OCI-M2 (cell line): Measurements from ENCODE around the gene GRIK4.

Experiments used
- DNase-seq: peaks from one replicate; lab custom pipeline; 2025; ENCODE audit not compliant: unreplicated experiment; lab: John Stamatoyannopoulos, UW

Gene GRIK4

DNA sequence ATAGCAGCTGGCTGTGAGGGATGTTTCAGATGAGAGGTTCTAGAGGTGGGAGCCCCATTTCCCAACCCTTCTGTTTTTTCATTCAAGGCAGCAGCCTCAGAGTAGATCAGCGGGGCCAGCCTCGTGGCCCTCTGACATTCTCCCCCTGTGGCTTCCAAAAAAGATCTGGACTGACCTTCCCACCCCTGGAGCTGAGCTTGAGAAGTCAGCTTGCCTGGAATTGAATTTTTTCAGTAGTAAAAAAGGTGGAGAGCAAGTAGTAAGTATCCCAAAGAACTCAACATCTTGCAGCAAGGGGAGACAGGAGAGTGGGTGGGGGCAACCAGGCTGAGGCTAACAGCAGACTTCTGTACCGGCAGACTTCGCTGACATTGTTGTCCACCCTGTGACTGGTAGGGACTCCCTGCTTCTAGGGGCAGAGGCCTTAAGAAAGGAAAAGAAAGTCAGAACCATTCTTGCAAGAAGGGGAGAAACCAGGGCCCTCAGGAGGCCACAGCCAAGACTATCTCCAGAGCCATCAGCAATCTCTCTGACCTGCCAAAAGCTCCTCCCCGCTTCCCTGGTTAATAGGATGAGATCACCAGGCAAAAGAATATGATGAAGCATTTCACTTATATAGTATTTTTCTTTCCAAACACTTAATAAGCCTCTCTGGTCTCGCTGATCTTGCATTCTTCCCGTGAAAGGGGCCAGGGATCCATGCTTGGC is 2.0 kb upstream of the GRIK4 start:
- no peak for DNase-seq

DNA sequence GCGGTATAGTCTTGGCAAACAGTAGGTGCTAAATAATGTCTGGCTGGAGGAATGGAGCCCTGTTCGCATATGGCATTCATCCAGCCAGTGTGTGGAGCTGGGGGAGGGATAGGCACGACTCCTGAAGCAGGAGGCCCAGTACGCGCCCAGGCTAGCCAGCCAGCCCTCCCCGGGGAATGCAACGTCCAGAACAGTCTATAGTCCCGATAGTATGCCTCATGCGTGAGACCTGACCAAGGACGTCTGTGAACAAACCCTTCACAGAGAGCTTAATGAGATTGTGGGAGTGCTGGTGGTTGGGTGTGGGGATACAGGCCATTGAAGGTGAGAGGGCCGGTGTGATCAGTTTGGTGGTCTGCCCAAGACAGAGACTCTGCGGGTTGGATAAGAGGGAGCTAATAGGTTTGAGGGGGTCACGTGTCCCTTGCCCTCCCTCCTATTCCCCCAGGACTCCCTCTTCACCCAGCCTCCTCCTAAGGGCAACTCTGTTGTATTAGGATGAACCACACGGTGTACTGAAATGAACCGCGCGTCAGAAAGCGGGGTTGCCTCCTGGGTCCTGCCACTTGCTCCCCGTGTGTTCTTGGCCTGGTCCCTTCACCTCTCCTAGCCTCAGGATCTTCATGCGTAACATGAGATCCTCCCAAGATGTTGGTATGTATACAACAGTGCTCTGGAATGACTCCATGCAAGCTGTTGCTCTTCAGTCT is 987 bp upstream of the GRIK4 start:
- no peak for DNase-seq

DNA sequence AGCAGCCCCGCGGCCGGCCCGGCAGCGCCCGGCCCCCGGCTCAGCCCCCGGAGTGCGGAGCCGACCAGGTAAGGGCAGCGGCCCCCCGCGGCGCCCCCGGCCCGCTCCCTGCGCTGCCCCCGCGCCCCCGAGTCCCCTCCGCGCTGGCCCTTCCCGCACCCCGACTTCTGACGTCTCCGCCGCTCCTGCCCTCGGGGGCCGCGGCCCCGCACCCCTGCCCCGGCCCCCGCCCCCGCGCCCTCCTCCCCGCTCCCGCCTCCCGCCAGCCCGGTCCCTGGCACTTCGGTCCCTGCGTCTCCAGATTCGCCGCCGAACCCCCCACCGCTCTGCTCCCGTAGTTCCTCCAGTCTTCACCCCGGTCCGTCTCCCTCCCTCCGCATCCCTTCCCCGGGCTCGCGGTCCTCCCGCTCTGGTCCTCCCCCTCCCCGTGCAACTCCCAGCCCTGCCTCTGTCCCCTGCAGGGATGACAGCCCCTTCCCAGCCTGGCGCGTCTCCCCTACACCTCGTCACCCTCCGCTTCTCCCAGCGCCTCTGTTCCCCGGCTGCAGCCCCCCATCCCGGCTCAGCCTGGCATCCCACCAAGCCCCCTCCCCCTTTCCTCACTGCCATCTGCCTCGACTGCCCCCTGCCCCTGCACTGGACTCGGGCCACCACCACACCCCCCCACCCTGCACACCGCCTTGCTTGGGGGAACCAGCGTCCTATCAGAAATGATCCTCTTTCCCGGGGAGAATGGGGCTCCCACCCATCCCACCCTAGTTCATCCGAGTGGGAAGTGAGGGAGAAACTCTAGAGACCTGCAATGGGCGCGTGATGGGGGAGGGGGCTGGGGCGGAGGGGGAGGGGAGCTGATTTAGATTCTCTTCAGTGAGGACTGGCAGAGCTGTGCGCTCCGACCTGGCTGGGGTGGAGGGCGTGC is 531 bp downstream of the GRIK4 start:
- no peak for DNase-seq

DNA sequence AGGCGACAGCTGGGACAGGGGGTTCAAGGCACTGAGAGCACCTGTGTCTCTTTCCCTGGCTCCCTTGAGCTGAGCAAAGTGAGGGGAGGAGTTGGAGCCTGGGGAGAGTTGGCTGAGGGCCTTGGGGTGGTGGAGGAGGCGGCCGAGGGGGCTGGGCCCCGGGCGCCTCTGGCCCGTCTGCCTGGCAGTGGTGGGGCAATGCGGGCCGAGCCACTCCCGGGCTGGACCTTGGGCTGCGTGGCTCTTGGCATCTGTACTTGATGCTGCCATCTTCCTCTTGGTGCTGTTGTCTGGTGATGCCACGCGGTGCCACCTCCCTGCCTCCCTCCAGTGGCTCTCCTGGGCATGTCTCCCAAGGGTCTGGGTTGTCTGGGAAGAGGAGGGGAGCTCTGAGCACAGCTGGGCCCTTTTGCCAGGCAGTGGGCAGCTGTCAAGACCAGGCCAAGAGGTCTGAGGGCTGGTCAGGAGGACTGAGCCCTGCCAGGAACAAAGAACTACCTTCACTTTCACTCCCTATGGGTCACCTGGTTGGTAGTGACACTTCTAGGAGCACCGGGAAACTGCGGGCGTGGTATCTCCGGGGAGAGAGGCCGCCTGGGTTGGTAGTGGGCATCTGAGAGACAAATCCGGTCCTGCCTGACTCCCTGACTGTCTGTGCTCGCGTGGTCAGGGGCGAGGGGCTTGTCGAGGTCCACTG is 1.3 kb downstream of the GRIK4 start:
- no peak for DNase-seq

DNA sequence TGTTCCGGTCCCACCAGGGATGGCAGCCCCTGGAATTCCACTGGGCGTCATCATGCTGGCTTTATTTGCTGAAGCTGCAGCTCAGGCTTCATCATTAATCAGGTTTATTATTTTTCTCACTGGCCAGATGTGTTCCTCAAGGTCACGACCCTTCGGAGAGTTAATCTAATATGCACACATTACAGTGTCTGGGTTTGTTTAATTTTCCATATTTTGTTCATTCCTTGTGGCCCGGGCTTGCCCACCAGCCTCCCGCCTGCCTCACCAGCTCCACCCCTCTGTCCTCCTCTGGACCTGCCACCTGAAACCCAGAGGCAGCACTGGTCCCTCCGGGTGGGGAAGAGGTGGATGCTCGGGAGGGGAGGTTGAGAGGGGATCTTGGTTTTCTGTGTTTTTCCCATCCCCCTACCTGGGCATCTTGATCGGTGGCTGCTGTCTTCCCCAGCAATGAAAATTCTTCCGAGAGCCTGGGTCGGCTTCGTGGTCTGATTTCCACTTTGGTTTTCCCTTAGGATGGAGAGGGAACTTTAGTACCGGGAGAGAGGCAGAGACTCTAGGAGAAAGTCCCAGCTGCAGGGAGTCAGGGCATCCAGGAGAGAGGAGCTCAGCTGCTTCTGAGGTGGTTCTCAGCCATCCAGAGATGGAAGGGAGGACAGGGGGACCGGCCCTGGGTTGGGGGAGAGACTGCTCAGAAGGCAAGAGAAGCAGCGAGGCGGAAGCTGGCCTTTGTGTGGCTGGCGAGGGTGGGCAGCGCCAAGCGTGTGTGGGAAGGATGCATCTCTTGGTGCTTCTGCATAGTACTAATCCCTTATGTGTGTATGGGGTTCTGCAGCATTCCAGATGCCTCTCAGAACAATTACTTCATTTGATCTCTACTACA is 2.1 kb downstream of the GRIK4 start:
- DNase-seq: no peak

DNA sequence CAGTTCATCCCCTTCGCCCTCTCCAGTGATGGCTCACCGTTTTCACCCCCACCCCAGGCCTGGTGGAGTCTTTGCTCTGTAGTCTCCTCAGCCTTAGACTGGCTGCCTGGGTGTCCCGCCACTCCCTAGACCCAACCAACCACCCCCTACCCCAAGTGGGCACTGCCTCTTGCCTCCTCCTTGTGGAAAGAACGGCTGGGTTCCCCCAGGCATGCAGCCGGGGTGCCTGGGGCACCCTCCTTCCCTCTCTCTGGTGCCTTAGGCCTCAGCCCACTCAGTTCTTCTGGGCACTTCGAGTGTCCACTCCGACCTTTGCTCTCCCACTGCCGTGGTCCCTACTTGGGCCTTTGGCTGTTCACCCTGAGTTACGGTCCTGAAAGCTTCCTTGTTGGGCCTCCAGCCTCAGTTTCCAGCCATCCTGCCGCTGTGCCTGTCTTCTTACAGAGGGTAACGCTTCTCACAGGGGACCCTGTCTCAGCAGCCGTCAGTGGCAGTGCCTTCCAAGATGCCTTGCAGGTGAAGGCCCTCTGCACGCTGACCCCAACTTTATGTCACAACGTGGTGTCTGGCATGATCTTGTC is 3.1 kb downstream of the GRIK4 start:
- no peak for DNase-seq

DNA sequence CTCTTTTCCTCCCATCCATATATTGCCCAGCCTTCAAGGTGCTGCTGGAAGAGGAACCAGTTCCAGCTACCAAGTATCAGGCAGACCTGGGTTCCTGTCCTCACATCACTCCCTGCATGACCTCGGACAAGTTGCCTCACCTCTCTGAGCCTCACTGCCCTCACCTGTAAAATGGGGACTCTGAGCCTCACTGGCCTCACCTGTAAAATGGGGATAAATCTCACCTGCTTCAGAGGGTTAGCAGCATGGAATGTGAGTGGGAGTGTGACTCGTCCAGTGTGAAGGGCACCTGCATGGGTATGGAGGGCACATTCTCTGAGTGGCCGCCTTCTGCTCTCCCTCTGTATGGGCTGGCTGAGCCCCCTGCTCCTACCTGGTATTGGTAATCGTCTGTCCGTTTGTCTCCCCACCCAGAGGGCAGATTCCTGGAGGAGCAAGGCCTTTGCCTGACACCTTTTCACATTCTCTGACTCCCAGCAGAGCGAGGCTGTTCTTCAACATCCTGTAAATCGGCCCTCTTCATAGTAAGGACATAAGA is 3.7 kb downstream of the GRIK4 start:
- no peak for DNase-seq

DNA sequence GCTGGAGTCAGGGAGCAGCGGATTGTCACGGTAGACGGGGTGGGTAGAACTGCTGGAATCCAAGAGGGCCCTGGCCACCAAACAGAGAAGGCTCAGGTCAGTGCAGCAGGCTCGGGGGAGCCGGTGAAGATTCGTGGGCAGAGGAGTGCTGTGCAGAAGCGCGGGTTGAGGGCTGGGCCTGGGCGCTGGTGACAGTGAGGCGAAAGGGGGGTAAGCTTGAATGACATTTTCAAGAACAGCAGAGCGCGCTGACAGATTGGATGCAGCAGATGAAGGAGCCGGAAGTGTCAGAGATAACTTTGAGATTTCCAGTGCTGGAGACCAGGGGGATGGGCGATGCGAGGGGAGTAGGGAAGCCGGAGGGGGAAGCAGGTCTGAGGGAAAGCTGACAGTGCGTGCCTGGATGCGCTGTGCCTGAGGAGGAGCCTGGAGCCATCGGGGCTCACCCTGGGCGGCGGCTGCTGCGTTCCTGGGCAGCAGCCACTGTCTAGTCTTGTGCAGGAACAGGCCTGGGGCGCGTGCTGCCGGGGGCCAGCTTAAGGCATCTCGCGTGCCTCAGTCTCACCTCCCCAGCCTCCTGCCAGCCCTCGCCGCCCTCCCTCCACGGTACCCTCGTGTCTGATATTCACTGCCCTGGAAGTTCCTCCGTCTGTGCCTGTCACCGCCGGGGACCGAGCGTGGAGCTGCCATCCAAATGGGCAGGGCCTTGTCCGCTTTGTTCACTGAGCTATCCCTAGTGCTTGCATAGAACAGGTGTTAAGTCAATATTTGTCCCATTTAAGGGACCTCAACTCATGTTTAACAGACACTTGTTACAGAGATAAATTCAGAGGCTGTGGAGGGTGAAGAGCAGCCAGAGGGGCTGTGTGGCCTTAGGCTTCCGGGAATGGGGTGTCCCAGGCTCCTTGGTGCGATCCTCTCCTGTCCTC is 5.2 kb downstream of the GRIK4 start:
- no peak for DNase-seq

DNA sequence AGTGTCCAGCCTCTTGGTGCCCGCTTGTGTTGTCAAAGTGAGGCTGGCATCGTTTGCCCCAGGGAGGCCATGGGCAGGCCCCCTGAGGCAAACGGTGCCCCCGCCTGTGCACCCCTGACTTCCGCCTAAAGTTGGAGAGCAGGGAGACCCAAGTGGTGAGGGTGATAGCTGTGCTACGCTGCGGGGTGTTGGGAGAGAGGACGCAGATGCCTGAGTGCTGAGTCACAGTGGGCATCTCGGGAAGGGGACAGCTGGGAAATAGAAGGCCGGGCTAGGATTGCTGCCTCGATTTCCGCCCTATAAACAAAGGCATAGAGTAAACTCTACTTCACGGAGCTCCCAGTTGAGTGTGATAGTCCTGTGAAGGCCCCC is 5.8 kb downstream of the GRIK4 start:
- no peak for DNase-seq

DNA sequence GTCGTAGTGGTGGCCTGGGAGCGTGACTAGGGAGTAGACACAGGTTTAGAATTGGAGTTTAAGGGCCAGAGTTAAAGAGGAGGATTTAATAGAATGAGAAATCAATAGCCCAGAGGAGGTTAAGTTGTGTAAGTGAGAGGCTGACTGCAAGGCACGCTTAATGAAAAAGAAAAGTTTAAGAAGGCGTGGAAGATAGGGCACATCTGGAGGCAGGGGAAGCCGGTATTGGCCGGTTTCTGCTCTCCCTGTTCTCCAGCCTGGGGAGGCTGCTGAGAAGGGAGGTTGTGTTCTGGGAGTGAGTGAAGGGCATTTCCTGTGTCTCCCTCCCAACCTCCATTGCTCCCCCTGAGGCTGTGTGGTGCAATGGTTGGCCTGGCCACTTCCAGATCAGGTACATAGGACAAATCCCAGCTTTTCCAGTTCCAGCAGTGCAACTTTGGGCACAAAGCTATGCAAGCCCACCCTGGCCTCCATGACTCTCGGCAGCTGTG is 6.3 kb downstream of the GRIK4 start:
- DNase-seq: no peak

DNA sequence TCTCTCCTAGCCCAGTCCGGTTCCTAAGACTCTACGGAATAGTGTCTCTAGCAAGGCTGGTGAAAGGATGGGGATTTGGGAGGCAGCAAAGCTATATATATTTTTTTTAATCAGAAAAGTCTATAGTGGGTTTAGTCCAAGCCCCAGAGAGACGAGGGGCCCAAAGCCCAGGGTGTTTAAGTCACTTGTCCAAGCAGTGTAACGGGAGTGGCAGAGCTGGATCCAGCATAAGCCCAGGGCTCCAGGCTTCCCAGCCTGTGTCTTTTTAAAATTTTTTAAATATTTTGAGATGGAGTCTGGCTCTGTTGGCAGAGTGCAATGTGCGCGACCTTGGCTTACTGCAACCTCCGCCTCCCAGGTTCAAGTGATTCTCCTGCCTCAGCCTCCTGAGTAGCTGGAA is 6.8 kb downstream of the GRIK4 start:
- no peak for DNase-seq

DNA sequence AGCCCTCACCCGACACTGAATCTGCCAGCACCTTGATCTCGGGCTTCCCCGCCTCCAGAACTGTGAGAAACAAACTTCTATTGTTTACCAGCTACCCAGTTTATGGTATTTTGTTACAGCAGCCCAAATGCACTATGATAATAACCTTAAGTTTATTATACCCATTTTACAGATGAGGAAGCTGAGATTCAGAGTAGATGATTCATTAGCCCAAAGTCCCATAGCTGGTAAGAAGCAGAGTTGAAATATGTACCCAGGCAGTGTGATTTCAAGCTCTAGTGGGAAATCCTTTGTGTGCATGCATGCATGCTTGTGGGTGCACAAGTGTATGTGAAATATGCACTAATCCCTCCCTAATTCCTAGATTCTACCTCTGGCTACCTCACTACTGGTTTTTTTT is 7.9 kb downstream of the GRIK4 start:
- no peak for DNase-seq

DNA sequence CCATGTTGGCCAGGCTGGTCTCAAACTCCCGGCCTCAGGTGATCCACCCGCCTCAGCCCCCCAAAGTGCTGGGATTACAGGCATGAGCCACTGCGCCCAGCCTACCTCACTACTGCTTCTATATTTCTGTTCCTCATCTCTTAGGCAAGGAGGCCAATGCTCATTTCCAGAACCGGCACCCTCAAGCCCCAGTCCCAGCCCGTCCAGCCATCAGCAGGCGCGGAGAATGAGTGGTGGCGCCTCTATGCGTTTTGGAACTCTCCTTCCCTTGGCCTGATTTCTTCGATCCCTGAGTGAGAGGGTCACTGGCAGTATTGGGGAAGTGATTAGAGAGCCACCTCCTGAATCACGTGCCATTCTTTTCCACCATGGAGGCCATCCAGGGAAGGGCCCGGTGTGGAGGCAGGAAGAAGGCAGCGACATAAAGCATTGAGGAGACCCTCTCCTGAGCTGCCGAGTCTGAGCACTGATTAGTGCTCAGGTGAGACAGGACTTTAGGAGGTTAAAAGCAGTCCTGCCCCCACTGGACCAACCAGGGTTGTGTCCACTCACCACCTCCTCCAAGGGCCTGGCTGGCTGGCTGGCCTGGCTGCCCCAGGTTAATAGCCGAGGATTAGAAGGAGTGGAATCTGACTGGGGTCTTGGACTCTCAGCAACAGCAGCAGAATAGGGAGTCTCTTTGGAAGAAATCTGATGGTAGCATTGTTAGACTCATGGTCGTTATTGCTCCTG is 8.7 kb downstream of the GRIK4 start:
- DNase-seq: no peak

DNA sequence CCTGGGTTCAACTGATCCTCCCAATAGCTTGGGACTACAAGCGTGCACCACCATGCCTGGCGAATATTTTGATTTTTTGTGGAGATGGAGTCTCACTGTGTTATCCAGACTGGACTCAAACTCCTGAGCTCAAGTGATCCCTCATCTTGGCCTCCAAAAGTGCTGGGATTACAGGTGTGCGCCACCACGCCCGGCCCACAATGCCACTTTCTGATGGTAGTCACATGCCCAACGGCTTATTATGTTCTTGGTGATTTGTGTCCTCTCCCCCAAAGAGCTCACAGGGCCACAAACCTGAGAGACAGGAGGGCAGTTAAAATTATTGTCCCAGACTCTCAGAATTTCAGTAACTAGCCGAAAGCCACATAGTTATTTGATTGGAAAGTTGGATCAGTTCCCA is 9.6 kb downstream of the GRIK4 start:
- DNase-seq: no peak

DNA sequence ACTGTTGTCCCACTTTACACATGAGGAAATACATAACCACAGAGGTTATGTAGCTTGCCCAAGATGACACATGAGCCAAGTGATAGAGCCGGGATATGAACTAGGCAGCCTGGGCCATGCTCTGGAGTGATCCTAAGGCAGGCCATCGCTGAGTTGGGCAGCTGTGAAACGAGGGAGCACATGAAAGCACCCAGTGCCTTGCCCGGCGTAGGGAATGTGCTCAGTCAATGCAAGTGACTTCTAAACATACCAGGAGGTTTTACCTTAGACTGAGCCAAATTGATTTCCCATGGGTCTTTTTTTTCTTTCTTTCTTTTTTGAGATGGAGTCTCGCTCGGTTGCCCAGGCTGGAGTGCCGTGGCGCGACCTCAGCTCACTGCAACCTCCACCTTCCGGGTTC is 10.5 kb downstream of the GRIK4 start:
- DNase-seq: no peak

DNA sequence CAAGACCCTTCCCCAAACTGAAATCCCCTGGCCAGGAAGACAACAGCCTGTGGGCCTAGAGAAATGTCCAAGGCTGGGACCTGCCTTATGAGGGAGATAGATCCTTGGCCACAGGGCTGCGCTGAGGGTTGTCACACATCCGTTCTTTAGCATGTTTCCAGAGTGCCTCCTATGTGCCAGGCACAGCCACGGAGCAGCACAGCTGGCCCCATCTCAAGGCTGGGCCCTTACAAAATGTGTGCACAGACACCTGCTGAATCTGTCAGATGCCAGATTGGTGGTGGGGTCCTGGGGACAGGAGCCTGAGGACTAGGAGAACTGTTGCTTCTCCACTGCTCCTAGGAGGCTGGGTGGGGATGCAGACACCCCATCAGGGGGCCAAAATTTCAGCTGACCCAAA is 11.2 kb downstream of the GRIK4 start:
- DNase-seq: no peak

DNA sequence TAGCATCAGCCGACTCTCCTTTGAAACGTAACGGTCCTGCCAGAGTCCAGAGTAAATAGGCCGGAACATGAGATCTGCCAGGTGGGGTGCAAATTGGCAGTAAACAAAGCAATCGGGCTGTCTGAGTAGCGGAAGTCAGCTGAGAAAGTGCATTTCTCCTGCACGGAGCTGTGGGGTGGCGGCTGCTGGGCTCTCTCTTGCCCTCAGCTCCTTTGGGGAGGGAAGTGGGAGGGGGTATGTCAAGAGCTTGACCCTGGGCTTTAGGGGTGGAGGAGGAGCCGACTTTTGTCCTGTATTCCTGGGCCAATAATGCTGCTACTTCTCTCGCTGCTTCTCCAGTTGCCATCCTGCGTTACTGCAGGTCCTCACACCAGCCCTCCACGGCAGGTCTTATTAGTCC is 11.6 kb downstream of the GRIK4 start:
- DNase-seq: no peak
